Natural killer cell (primary cell): Measurements from ENCODE around the gene SLC52A3. TPM values are rescaled to one million over a fixed set of nuclear protein-coding genes. Genes with fewer than 3 reads are reported as not detected.

Experiments
- ATAC-seq, 3 donors: fragments of 150-1000 bp in 2 of 3; fragments of 200-7000 bp in 1 of 3; cut with Tn5 transposase; 1 replicate in 1 of 3; 2 replicates in 2 of 3; pipeline ENCODE4 v1.10.0; 2021; ENCODE audit warnings: mild to moderate bottlenecking in 2 of 3, moderate library complexity in 2 of 3
- DNase-seq, 2 donors: peaks; one replicate each; pipeline versions ENCODE4 v3.0.0 to v3.0.0-alpha.2; 2013 to 2021; ENCODE audit warnings: mixed read lengths in 1 of 2
- H3K27ac ChIP-seq: one replicate; pipeline ENCODE4 v1.5.1; 2013; ENCODE audit warnings: mild to moderate bottlenecking, low read length
- H3K27me3 ChIP-seq: one replicate; pipeline ENCODE4 v1.6.1; 2013; ENCODE audit warnings: low read length; ENCODE audit not compliant: control insufficient read depth, insufficient read depth
- H3K36me3 ChIP-seq: one replicate; pipeline ENCODE4 v1.6.1; 2013; ENCODE audit warnings: low read length; ENCODE audit not compliant: control insufficient read depth, insufficient read depth
- H3K4me1 ChIP-seq: one replicate; pipeline ENCODE4 v1.6.1; 2013; ENCODE audit warnings: low read length; ENCODE audit not compliant: control insufficient read depth, insufficient read depth
- H3K4me3 ChIP-seq: one replicate; pipeline ENCODE4 v1.5.1; 2013; ENCODE audit warnings: low read length
- H3K9me3 ChIP-seq: one replicate; pipeline ENCODE4 v1.6.1; 2013; ENCODE audit warnings: low read length; ENCODE audit not compliant: control insufficient read depth, insufficient read depth
- H3K27ac Mint-ChIP-seq, 2 donors: one replicate each; pipeline ENCODE4 v1.8.0; 2022; ENCODE audit warnings: mild to moderate bottlenecking in 2 of 2, mixed read lengths in 2 of 2, moderate library complexity in 1 of 2
- H3K27me3 Mint-ChIP-seq, 2 donors: one replicate each; pipeline ENCODE4 v1.8.0; 2022; ENCODE audit warnings: low read depth in 2 of 2, mixed read lengths in 2 of 2
- H3K36me3 Mint-ChIP-seq: one replicate; pipeline ENCODE4 v1.8.0; 2022; ENCODE audit warnings: mixed read lengths
- H3K4me1 Mint-ChIP-seq, 2 donors: one replicate each; pipeline ENCODE4 v1.8.0; 2022; ENCODE audit warnings: mixed read lengths in 2 of 2
- H3K4me3 Mint-ChIP-seq: one replicate; pipeline ENCODE4 v1.8.0; 2022; ENCODE audit warnings: mild to moderate bottlenecking, moderate library complexity, mixed read lengths
- H3K9me3 Mint-ChIP-seq, 2 donors: one replicate each; pipeline ENCODE4 v1.8.0; 2022; ENCODE audit warnings: mixed read lengths in 2 of 2
- WGBS: methylation state at CpG from one replicate; pipeline ENCODE4 v1.1.7; 2013; ENCODE audit warnings: missing lambda C conversion rate; ENCODE audit not compliant: insufficient coverage; 5-methylcytosine and 5-hydroxymethylcytosine counted together
- intact Hi-C: fragments of 100-400 bp; cut with micrococcal nuclease; formaldehyde crosslinking; loops from one replicate; pipeline ENCODE4 v1.14.2; 2022
- total RNA-seq, 4 donors: library from RNA; stranded (reverse); fragments of 120-200 nt in 1 of 4; gene quantifications; one replicate each; pipeline versions ENCODE4 v1.2.3 to v1.2.4, GENCODE V29; 2013 to 2022
- TF ChIP-seq, protein P1 (sequence below): fragments of 200-600 bp; IDR thresholded peaks from one replicate; pipeline ENCODE4 v1.8.0; 2022; ENCODE audit warnings: antibody characterized with exemption

The SLC52A3 gene
- total RNA-seq: not detected
- not detected for total RNA-seq (2013)

DNA sequence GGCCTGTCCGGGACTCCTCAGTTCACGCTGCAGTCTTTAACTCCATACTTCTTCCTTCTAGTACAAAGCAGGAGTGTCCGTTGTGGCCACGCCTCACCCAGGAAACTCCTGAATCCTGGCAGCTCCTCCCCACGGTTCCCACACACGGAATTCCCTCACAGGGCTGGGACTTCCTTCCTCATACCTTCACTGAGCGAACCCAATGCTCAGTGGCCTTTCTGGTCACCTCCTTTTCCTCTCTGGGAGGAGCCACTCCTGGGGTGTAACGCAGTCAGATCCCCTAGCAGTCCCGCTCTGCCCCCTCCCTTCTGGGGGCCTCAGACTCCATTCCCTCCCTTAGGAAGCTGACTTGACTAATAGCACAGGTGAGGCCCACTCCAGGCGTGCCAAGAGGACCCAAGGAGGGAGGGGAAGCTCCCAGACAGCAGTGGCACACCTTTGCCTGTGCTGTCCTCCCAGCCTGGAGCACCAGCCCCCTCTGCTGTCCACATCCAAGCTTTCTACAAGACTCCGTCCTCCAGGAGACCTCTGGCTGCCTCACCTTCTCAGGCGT is at the start of gene SLC52A3:
Gene SLC52A3 (minus strand): TSS at position 75 of the 553 bp plus-strand sequence. CDS start 2,726 bp downstream, outside the sequence.
- H3K4me1 Mint-ChIP-seq: no peaks in the 10 kb centered on the region
- no peaks in the 10 kb centered on the region for H3K4me1 ChIP-seq
- no peaks in the 10 kb centered on the region for H3K27me3 ChIP-seq
- H3K27ac Mint-ChIP-seq: no peak within 1 kb of the TSS
- TF ChIP-seq, protein P1, sequence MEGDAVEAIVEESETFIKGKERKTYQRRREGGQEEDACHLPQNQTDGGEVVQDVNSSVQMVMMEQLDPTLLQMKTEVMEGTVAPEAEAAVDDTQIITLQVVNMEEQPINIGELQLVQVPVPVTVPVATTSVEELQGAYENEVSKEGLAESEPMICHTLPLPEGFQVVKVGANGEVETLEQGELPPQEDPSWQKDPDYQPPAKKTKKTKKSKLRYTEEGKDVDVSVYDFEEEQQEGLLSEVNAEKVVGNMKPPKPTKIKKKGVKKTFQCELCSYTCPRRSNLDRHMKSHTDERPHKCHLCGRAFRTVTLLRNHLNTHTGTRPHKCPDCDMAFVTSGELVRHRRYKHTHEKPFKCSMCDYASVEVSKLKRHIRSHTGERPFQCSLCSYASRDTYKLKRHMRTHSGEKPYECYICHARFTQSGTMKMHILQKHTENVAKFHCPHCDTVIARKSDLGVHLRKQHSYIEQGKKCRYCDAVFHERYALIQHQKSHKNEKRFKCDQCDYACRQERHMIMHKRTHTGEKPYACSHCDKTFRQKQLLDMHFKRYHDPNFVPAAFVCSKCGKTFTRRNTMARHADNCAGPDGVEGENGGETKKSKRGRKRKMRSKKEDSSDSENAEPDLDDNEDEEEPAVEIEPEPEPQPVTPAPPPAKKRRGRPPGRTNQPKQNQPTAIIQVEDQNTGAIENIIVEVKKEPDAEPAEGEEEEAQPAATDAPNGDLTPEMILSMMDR: no peak
- no peaks in the 10 kb centered on the region for H3K9me3 Mint-ChIP-seq
- DNase-seq (peak in 1 of 2 donors; percentile 10), ATAC-seq (no peak)
- H3K4me3 Mint-ChIP-seq: no peak within 1 kb of the TSS
- intact Hi-C loops: no loop called here
- H3K27me3 Mint-ChIP-seq: peaks cover 15 to 23% of the 10 kb centered on the region in 2 donors
- H3K36me3 ChIP-seq: no peaks in the 10 kb centered on the region
- no peak within 1 kb of the TSS for H3K27ac ChIP-seq
- no peaks in the 10 kb centered on the region for H3K36me3 Mint-ChIP-seq
- no peak within 1 kb of the TSS for H3K4me3 ChIP-seq
- peaks cover 3% of the 10 kb centered on the region for H3K9me3 ChIP-seq
- 50% methylated on average over 12 of the region's 12 CpGs for WGBS

DNA sequence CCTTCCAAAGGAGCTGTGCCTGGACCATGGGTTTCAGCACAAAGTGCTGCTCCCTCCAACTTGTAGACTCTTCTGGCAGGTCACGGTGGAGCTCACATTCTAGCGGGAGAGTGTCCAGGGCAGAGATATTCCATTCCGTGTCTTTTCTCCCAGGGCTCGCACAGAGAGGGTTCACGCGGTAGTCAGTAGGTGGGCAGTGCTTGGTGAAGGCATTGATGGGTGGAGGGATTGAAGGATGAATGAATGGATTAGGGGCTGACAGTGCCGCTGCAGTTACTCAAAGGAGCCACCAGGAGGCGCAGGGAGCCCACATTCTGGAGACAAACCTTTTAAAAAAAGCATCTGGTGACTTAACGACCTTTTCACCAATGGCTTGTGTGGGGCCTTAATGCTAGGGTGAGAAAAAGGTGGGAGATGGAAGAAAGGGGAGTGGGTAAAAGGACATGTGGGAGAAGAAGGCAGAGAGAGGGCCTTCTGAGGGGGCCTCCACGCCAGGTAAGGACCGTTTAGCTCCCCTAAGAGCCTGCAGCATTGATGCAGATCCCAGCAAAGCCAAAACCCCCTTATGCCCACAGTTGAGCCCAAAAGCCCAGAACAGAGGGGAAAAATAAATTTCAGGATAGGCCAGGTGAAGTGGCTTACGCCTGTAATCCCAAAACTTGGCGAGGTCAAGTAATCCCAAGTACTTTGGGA is 47.8 kb upstream of the SLC52A3 start:
- Mint-ChIP-seq H3K36me3 (no peaks in the 10 kb centered on the region), H3K27me3 (peaks cover 12 to 24% of the 10 kb centered on the region in 2 donors), H3K4me1 (no peaks in the 10 kb centered on the region)

DNA sequence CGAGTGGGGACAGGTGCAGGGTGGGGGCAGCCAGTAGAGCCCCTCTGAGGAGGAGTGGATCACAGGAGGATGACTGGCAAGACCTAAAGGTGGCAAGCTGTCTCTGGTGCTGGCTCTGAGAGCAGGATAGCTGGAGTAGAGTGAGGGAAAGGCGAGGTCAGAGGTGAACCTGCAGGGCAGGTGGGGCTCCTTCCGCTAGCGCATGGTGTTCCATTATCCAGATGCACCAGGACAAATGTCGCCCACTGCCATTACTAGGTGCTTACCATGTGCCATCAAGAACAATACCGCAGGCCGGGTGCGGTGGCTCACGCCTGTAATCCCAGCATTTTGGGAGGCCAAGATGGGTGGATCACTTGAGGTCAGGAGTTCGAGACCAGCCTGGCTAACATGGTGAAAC is 46.9 kb upstream of the SLC52A3 start:
- DNase-seq (no peak), ATAC-seq (no peak)
- Histone ChIP-seq H3K27me3 (no peaks in the 10 kb centered on the region), H3K4me1 (peaks cover 4% of the 10 kb centered on the region), H3K9me3 (no peaks in the 10 kb centered on the region), H3K27ac (no peak overlapping the region), H3K36me3 (no peaks in the 10 kb centered on the region), H3K4me3 (no peak overlapping the region)
- TF ChIP-seq, protein P1: no peak
- H3K36me3 Mint-ChIP-seq: no peaks in the 10 kb centered on the region
- intact Hi-C loops: loop anchor here (5.0 kb wide), 1 partner anchor 292 kb away; no protein-coding TSS in a partner anchor
- H3K27ac Mint-ChIP-seq: no peak overlapping the region
- no peaks in the 10 kb centered on the region for H3K9me3 Mint-ChIP-seq
- WGBS: 94% methylated on average over 10 of the region's 10 CpGs
- H3K27me3 Mint-ChIP-seq: peaks cover 12 to 31% of the 10 kb centered on the region in 2 donors
- H3K4me1 Mint-ChIP-seq: no peaks in the 10 kb centered on the region
- H3K4me3 Mint-ChIP-seq: no peak overlapping the region

More for the DNA sequence above, 47.8 kb upstream of the SLC52A3 start:
- Histone ChIP-seq H3K36me3 (no peaks in the 10 kb centered on the region), H3K9me3 (no peaks in the 10 kb centered on the region), H3K27ac (no peak overlapping the region), H3K4me1 (peaks cover 4% of the 10 kb centered on the region), H3K27me3 (no peaks in the 10 kb centered on the region), H3K4me3 (no peak overlapping the region)
- peak; percentile 67 to 86 (median 67) for ATAC-seq
- Mint-ChIP-seq H3K4me3 (no peak overlapping the region), H3K9me3 (no peaks in the 10 kb centered on the region), H3K27ac (no peak overlapping the region)
- peak; percentile 66 to 88 for DNase-seq
- intact Hi-C loops: loop anchor here (1.0 to 5.0 kb wide), 4 partner anchors 140 to 397 kb away; no protein-coding TSS in a partner anchor
- 32% methylated on average over 13 of the region's 13 CpGs for WGBS
- TF ChIP-seq, protein P1: peak; percentile 98
